ENCODE measurements around the gene TNFRSF18.

TNFRSF18 gene

DNA sequence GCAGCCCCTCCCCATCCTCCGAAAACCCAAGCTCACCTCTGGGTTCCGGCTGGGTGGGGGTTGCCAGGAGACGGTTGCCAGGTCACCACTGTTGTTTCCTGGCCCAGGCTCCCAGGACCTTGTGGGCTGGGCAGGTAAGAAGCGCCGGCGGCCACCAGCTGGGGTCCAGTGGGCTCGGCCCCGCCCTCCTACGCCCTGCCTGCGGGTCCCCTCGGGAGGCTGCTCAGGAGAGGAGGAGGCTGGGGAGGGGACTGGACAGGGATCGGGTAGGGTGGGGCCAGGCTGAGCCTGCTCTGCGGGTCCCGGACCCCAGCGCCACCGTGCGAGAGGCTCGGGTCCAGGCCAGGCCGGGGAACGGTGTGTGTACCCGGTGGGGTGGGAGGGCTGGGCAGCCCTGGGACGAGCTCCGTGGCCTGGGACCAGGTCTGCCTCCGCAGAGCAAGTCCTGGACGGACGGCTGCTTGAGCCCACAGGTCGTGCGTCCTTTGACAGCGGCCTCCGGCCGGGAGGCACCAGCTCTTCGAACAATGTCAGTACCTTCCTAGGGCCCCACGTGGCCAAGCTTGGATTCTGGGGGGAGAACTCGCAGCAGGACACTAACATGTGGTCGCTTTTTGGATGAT, 32.5 kb downstream of the TNFRSF18 start, which contains the start of gene TTLL10:
TSS of gene TTLL10 (plus strand) at position 88 of the 623 bp plus-strand sequence. CDS start 5,336 bp downstream, outside the sequence.
- DNase-seq = no peak

DNA sequence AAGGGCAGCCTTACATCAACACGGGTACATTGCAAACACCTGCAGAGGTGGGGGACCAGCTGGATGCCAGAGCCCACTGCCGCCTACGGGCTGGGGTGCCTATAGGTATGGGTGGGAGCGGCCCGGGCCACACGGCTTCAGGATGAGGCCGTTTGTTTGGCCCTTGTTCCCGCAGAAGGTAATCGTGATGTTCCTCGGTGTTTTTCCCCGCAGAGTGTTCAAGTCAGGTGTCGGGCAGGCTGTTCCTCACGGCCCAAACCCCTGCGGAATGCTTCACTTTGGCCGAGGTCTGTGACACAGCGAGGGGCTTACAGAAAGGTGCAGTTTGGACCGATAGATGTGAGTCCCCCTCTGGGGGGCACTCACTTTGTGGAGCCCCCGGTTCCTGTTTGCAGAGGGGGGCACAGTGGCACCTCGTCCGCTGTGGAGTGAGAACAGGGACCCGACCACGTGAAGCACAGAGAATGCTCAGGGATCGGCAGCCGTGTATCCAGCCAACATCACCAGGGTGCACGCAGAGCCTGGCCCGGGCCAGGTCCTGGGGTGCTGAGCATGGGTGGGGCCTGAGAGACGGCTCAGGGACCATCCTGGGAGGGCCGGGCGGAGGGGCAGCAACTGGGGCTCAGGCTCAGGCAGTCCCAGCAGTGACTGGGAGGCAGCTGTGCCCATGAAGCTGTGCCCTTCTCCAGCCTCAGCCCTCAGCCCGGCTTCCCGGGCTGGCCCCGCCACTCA, 33.2 kb downstream of the TNFRSF18 start:
- DNase-seq = no peak

- no peak for DNase-seq
Measured at GRCh38 chr1:1171546-1172340, 34.6 kb downstream of the TNFRSF18 start.

- DNase-seq = no peak
Measured at GRCh38 chr1:1171161-1171545, 35.2 kb downstream of the TNFRSF18 start.

- DNase-seq = no peak
Measured at GRCh38 chr1:1170215-1171091, 35.9 kb downstream of the TNFRSF18 start.

GRCh38 chr1:1169429-1170214, 36.8 kb downstream of the TNFRSF18 start:
- DNase-seq = no peak

GRCh38 chr1:1168451-1169411, 37.7 kb downstream of the TNFRSF18 start:
- DNase-seq = no peak

DNA sequence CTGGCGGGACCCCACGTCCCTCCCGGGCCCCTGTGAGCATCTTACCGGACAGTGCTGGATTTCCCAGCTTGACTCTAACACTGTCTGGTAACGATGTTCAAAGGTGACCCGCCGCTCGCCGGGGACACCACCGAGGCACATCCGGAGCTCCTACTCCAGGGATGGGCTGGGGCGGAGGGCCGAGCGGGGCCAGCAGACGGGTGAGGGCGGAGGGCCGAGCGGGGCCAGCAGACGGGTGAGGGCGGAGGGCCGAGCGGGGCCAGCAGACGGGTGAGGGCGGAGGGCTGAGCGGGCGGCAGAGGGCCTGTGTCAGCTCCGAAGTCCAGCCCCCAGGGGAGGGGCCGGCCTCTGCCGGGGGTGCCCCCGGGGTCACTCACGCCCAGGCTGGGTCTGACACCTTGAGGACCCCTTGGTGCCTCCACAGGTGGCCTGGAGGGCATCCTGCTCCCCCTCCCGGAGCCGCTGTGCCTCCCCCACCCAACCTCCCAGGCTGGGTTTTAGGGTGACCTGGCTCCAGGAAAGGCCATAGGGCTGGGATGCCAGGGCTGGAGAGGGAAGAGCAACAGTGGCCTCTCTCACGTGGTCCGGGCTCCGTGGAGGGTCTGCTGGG, 38.4 kb downstream of the TNFRSF18 start:
- DNase-seq = no peak

DNA sequence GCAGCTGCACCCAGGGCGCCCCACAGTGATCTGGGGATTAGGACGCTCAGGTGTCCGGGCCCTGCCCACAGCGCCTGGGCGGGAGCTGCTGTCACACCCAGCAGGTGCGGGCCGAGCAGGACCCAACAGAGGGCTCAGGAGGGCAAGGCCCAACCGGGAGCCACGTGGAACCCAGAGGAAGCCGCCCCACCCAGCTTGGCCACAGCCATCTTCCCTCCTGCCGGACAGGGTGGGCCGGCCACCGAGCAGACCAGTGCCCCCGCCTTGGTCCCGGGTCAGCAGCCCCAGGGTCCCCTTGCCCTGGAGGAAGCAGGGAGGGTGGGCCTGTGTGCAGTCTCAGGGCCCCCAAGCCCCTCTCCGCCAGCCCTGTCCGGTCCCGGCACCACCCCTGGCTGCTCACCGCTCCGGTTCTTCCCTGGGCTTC, 39.0 kb downstream of the TNFRSF18 start:
- no peak for DNase-seq

- DNase-seq = no peak
Measured at GRCh38 chr1:1166642-1167397, 39.6 kb downstream of the TNFRSF18 start.

DNA sequence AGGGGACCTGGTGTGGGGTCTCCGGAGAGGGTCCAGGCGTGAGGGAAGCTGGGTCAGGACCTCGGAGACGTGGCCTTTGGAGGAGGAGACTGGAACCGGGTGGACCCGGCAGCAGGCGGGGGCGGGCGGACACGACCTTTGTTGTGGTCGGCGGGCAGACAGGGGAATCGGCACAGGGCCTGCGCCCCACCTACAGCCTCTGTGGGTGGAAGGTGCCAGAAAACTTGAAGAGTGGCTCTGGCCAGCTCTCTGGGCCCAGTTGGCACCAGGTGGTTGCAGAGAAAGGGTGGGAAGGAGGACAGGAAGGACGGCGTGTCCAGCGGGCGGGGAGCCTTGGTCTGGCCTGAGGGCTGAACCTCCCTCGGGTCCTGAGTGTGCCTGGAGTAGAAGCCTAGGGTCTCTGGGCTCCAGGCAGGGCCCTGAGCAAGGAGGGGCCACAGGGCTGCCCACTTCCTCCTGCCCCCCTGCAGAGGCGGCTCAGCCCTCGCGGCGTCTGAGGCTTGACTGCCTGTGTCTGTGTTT, 40.4 kb downstream of the TNFRSF18 start:
- DNase-seq = no peak

- no peak for DNase-seq
Measured at GRCh38 chr1:1165485-1165884, 40.9 kb downstream of the TNFRSF18 start.

GRCh38 chr1:1164701-1165451, 41.5 kb downstream of the TNFRSF18 start:
- no peak for DNase-seq

DNA sequence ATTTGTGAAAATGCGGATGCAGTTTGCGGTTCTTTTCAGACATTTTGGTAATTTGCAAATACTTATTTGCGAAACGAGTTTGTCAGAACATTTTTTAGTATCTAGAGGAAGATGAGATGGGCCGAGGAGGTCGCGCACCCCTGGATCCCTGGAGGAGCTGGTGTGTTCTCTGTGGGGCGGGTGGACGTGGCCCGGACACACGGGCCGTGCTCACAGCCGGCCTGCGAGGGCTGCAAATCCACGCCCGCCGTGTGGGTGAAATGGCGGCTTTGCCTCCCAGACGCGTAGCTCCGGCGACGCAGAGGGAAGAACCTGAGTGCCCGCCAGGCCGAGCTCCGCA, 42.1 kb downstream of the TNFRSF18 start:
- DNase-seq = no peak

GRCh38 chr1:1163538-1164070, 42.8 kb downstream of the TNFRSF18 start:
- no peak for DNase-seq

DNA sequence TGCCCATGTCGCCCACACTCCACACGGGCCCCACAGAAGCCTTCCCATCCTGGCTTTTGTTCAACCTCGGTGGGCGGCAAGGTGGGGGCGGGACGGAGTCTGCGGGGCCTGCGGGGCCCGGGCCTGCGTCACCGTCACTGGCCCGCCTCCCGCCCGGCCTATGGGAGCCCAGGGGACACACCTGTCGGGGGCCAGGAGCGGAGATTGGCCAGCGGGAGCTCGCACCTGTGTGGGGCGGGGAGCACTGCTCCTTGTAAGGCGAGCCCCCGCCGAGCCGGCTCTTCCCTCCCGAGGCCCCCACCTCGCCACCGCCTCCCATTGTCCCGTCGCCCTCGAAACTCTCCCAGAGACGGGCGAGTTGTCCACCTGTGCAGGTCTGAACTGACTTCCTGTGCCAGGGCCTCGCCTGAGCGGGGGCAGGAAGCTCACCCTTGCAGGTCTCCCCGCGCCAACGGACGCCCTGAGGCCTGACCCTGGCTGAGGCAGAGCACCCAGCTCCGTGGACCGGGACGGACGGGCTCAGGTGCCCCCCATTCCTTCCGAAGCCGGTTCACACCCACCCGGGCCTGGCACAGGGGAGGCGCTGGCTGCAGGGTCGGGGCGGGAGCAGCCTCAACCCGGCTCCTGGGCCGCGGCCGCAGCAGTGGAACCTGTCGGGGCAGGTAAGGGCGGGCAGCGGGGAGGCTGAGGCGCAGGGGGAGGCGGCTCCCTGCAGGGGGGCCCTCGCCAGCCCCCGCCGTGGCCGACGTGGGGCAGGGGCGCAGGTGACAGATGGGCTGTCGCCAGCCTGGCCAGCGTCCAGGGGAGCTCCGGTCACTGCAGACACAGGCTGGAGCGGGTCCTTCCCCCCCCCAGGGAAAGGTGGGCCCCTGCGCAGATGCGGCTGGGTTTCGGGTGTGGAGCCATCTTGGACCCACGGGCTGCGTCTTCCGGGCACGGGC, 43.5 kb downstream of the TNFRSF18 start:
- peak; percentile 80 for DNase-seq

DNA sequence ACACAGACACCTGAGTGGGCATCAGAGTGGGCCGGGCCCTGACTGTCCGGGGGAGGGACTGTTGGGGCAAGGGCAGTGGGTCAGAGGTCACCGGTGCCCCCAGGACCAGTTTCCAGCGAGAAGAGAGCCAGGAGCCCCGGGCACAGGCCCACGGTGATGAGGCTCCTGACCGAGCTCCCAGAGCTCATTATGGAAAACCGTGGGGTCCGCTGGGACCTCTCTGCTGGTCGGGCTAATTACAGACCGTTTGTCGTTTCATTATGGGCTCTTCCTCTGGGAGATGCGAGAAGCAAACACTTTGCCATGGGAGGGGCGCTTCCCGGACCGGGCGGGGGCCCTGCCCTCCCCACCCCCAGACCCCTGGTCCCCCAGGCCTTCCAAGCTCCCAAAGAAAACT, 44.7 kb downstream of the TNFRSF18 start:
- DNase-seq = no peak
